DND-41 (cell line): ENCODE measurements around the gene ADRB1.

Source experiments
- ATAC-seq: fragments of 200-7000 bp; cut with Tn5 transposase; 3 replicates; pipeline ENCODE4 v1.9.1; 2021; ENCODE audit warnings: low read depth; ENCODE audit not compliant: insufficient read depth
- DNase-seq: peaks from one replicate; pipeline ENCODE4 v3.0.0-alpha.2; 2020
- H2AFZ ChIP-seq: 2 replicates; pipeline ENCODE4 v1.6.0; 2012; ENCODE audit warnings: low read depth, low read length
- H3K27ac ChIP-seq: 2 replicates; pipeline ENCODE4 v1.5.1; 2012; ENCODE audit warnings: low read length, inconsistent platforms
- H3K27me3 ChIP-seq: fragments of 200-600 bp; sonication (generic); 2 replicates; pipeline ENCODE4 v1.6.0; 2012; ENCODE audit warnings: low read length, mild to moderate bottlenecking, inconsistent platforms; ENCODE audit not compliant: insufficient read depth, poor library complexity
- H3K36me3 ChIP-seq: 2 replicates; pipeline ENCODE4 v1.5.1; 2012; ENCODE audit warnings: low read length, inconsistent platforms; ENCODE audit not compliant: insufficient read depth
- H3K4me1 ChIP-seq: 2 replicates; pipeline ENCODE4 v1.5.1; 2012; ENCODE audit warnings: mild to moderate bottlenecking, low read length; ENCODE audit not compliant: insufficient read depth
- H3K4me2 ChIP-seq: 2 replicates; pipeline ENCODE4 v1.6.0; 2012; ENCODE audit warnings: mild to moderate bottlenecking, moderate library complexity, low read length, inconsistent platforms; ENCODE audit not compliant: insufficient read depth
- H3K4me3 ChIP-seq, 2 experiments: fragments of 200-600 bp in 1 of 2; shearing (Covaris generic) in 1 of 2; 2 replicates each; pipeline ENCODE4 v1.5.1; 2012 to 2016; ENCODE audit warnings: inconsistent platforms in 2 of 2, low read length in 2 of 2, mild to moderate bottlenecking in 2 of 2, low read depth in 1 of 2, moderate library complexity in 1 of 2
- H3K79me2 ChIP-seq: 2 replicates; pipeline ENCODE4 v1.6.0; 2012; ENCODE audit warnings: low read length, inconsistent platforms; ENCODE audit not compliant: insufficient read depth
- H3K9ac ChIP-seq: 2 replicates; pipeline ENCODE4 v1.6.0; 2012; ENCODE audit warnings: low read depth, mild to moderate bottlenecking, inconsistent platforms, low read length, moderate library complexity
- H3K9me3 ChIP-seq: 2 replicates; pipeline ENCODE4 v1.5.1; 2012; ENCODE audit warnings: low read length, moderate library complexity, mild to moderate bottlenecking, inconsistent platforms; ENCODE audit not compliant: insufficient read depth, severe bottlenecking
- H4K20me1 ChIP-seq: 2 replicates; pipeline ENCODE4 v1.6.0; 2012; ENCODE audit warnings: low read length; ENCODE audit not compliant: insufficient read depth
- EZH2 ChIP-seq: IDR thresholded peaks from 3 replicates; pipeline ENCODE4 v1.6.1; 2012; ENCODE audit warnings: borderline replicate concordance, low read depth, mild to moderate bottlenecking, moderate library complexity, low read length, inconsistent platforms; ENCODE audit not compliant: severe bottlenecking
- TF ChIP-seq, protein P1 (sequence below): IDR thresholded peaks from 2 replicates; pipeline ENCODE4 v1.5.1; 2012; ENCODE audit warnings: borderline replicate concordance, low read length, moderate library complexity, mild to moderate bottlenecking; ENCODE audit not compliant: poor library complexity, severe bottlenecking; ENCODE audit errors: extremely low read depth

ADRB1 gene

DNA sequence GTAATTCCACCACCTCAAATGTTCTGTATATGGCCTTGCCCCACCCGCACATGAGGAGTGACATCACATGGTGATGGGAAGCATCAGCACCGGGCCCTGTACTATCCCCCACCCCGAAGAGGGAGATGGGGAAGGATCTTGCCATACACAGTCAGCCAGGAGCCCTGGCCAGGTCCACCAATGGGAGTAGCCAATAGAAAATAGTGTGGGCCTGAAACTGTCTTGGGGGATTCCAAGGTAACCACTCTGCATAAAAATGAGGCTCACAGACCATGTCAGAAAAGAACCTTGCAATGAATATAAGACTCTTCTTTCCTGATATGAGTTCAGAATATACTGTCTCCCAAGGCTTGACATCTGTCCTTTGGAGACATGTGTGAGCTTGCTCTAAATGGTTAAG lies 51.1 kb downstream of the ADRB1 start:
- no peak overlapping the region for H3K4me3 ChIP-seq
- no peak overlapping the region for H2AFZ ChIP-seq
- H3K4me2 ChIP-seq = no peak overlapping the region
- H3K36me3 ChIP-seq = no peaks in the 10 kb centered on the region
- DNase-seq = no peak
- H3K79me2 ChIP-seq = no peaks in the 10 kb centered on the region
- peaks cover 2% of the 10 kb centered on the region for H3K9me3 ChIP-seq
- H3K4me1 ChIP-seq = peaks cover 26% of the 10 kb centered on the region
- no peak for ATAC-seq
- no peak overlapping the region for H3K27ac ChIP-seq
- H3K27me3 ChIP-seq = no peaks in the 10 kb centered on the region
- H4K20me1 ChIP-seq = no peaks in the 10 kb centered on the region
- no peak for TF ChIP-seq EZH2
- TF ChIP-seq, protein P1, sequence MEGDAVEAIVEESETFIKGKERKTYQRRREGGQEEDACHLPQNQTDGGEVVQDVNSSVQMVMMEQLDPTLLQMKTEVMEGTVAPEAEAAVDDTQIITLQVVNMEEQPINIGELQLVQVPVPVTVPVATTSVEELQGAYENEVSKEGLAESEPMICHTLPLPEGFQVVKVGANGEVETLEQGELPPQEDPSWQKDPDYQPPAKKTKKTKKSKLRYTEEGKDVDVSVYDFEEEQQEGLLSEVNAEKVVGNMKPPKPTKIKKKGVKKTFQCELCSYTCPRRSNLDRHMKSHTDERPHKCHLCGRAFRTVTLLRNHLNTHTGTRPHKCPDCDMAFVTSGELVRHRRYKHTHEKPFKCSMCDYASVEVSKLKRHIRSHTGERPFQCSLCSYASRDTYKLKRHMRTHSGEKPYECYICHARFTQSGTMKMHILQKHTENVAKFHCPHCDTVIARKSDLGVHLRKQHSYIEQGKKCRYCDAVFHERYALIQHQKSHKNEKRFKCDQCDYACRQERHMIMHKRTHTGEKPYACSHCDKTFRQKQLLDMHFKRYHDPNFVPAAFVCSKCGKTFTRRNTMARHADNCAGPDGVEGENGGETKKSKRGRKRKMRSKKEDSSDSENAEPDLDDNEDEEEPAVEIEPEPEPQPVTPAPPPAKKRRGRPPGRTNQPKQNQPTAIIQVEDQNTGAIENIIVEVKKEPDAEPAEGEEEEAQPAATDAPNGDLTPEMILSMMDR = no peak
- no peak overlapping the region for H3K9ac ChIP-seq

DNA sequence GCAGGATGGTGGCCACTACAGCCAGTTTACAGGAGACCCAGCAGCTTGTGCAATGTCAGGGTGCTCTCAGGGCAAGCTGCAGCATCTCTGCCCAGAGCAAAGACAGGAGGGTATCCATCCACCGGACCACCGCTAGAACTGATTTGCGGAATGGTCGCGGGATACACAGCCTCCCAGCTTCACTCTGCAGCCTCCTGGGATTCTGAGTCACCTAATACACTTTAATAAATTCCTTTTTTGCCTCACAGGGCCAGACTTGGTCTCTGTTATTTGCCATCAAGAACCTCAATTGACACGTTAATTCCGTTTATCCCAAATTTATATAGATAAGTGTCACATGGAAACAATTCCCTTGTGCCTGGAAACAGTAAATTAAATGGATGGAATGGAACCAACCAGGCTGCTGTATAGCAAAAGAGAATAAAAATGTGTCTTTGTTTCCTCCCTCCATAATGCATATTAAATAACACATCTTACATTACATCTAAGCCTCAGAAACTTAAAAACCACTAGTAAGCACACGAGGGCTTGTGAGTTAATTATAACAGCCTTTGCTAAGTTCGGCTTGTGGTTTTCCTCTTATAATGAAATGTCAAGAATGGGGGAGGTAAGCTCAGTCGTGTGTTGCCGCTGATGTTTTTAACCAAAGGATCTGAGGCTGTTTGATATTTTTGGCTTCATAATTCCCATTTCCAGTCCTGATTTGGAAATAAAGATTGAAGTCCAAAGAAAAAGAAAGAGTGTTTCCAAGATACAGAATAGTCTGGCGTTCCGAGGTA lies 52.1 kb downstream of the ADRB1 start:
- no peak for TF ChIP-seq EZH2
- TF ChIP-seq, protein P1 = no peak
- ATAC-seq (peak; percentile 97), DNase-seq (peak; percentile 41)
- H3K79me2 ChIP-seq = no peaks in the 10 kb centered on the region
- peaks cover 2% of the 10 kb centered on the region for H3K9me3 ChIP-seq
- H3K4me1 ChIP-seq = peaks cover 27% of the 10 kb centered on the region
- no peaks in the 10 kb centered on the region for H3K36me3 ChIP-seq
- H3K27me3 ChIP-seq = peaks cover 3% of the 10 kb centered on the region
- 0 out of 4 replicates have a peak overlapping the region, but pooled peaks of 1 of the 2 experiments have one; percentile 3 for H3K4me3 ChIP-seq
- H3K9ac ChIP-seq = no peak overlapping the region
- H3K27ac ChIP-seq = no peak overlapping the region
- no peak overlapping the region for H2AFZ ChIP-seq
- peak overlapping the region; percentile 52 for H3K4me2 ChIP-seq
- H4K20me1 ChIP-seq = no peaks in the 10 kb centered on the region
